ENCODE data around the gene ZNF556.

GRCh38 chr19:2819540-2820111 lies 47.5 kb upstream of the ZNF556 start, which contains the start of gene ZNF554:
- TF ChIP-seq RFX5 (IDR thresholded peaks at IDR 0.05; ENCODE audit: low read length): no peak
- TF ChIP-seq CTCF (IDR thresholded peaks at IDR 0.05): peak; percentile 81
- TF ChIP-seq EP300 (IDR thresholded peaks at IDR 0.05; ENCODE audit: borderline replicate concordance in 1 of 2, low read depth in 1 of 2, low read length in 1 of 2): 0 out of 4 replicates have a peak, but pooled peaks of 1 of the 2 experiments have one; percentile 33
- TF ChIP-seq TCF12 (IDR thresholded peaks at IDR 0.05): no peak; the same call in 1 of the 2 replicates
- peak; percentile 5; the same call in 1 of the 2 replicates for TF ChIP-seq RAD21 (IDR thresholded peaks at IDR 0.05; ENCODE audit: low read length)
- no peak for TF ChIP-seq REST (IDR thresholded peaks at IDR 0.05; ENCODE audit: low read depth, low read length)
- TF ChIP-seq MAX (IDR thresholded peaks at IDR 0.05; ENCODE audit: low read depth): peak; percentile 72
- TF ChIP-seq POLR2AphosphoS5 (IDR thresholded peaks at IDR 0.05; ENCODE audit: low read depth, low read length): peak; percentile 35; the same call in 1 of the 2 replicates
- TF ChIP-seq YY1 (IDR thresholded peaks at IDR 0.05; ENCODE audit: low read depth): peak; percentile 71; the same call in 1 of the 2 replicates
- no peak for TF ChIP-seq NFIC (IDR thresholded peaks at IDR 0.05; ENCODE audit: borderline replicate concordance)

Measured in SK-N-SH (cell line).